Left ventricle myocardium inferior (tissue), 1 donor: ENCODE data around the gene ZNF709. TPM values are rescaled to one million over a fixed set of nuclear protein-coding genes. Genes with fewer than 3 reads are reported as not detected.
A peak's percentile ranks its signal among the peaks of the same experiment; 100 is the strongest.
"Not testable (repeated sequence)": the region's sequence is repeated elsewhere in the genome, so short reads cannot be mapped to it uniquely, and the experiment has no call there.

Experiments
- DNase-seq: peaks from one replicate; pipeline ENCODE4 v3.0.0-alpha.2; 2020
- H3K27ac ChIP-seq: fragments of 200-600 bp; replicated peaks from 2 replicates; pipeline ENCODE4 v1.8.0; 2021
- H3K27me3 ChIP-seq: fragments of 200-600 bp; 2 replicates; pipeline ENCODE4 v1.8.0; 2021; ENCODE audit warnings: low read depth
- H3K36me3 ChIP-seq: fragments of 200-600 bp; 2 replicates; pipeline ENCODE4 v1.8.0; 2021
- H3K4me1 ChIP-seq: fragments of 200-600 bp; 2 replicates; pipeline ENCODE4 v1.8.0; 2021
- H3K4me3 ChIP-seq: fragments of 200-600 bp; 2 replicates; pipeline ENCODE4 v1.8.0; 2021; ENCODE audit warnings: mild to moderate bottlenecking, moderate library complexity
- H3K9me3 ChIP-seq: fragments of 200-600 bp; replicated peaks from 2 replicates; pipeline ENCODE4 v1.8.0; 2021
- intact Hi-C: fragments of 100-400 bp; cut with micrococcal nuclease; formaldehyde crosslinking; loops from one replicate; pipeline ENCODE4 v1.11.0; 2022
- total RNA-seq: library from RNA; stranded (reverse); fragmentation: NEBNext Ultra II Directional; extraction: Animal tissue kit (Norgen Biotek cat#: 25700); gene quantifications from one replicate; pipeline ENCODE4 v1.2.1, GENCODE V29; 2021
- TF ChIP-seq, protein P1 (sequence below): fragments of 200-600 bp; IDR thresholded peaks from 2 replicates; pipeline ENCODE4 v1.8.0; 2021; ENCODE audit warnings: antibody characterized with exemption, mild to moderate bottlenecking, borderline replicate concordance
- donor health status: DM: no; HTN: yes; CAD: no; lungs with severe emphysema.

ZNF709 gene
- total RNA-seq, 1 donor from 2014 or later: 1.1 TPM

DNA sequence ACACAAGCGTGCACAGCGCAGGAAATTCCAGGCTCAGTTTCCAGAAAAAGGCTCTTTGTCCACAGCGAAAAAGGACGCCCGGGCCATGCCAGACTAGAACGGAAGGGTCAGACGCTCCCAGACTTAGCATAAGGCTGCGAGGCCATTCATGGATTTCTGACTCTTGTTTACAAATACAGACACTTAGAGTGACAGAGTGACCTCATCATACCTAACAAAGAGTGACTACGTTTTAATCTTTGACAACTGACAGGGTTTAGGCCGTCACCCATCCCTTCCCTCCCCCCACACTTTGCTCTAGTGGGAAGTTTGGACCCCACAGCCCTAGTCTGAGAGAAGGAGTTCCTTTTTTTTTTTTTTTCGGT is 418 bp upstream of the ZNF709 start:
- Histone ChIP-seq H3K4me3 (peak overlapping the region; percentile 84), H3K27me3 (no peaks in the 10 kb centered on the region)

DNA sequence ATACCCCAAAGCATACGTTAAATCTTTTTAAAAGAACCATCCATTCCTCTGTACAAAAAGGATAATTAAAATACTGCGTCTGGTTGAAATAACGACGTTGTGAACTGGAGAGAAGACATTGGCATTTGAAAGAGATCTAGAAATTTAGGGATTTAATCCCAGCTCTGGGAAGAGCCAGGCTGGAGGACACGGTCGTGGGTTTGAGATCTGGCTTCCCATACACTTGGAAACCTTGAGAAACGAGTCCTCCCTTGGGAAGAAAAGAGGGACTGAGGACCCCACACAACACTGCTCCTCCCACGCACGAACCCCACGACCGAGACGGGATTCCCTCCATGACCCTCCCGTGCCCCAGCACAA is 625 bp downstream of the ZNF709 start:
- TF ChIP-seq, protein P1, sequence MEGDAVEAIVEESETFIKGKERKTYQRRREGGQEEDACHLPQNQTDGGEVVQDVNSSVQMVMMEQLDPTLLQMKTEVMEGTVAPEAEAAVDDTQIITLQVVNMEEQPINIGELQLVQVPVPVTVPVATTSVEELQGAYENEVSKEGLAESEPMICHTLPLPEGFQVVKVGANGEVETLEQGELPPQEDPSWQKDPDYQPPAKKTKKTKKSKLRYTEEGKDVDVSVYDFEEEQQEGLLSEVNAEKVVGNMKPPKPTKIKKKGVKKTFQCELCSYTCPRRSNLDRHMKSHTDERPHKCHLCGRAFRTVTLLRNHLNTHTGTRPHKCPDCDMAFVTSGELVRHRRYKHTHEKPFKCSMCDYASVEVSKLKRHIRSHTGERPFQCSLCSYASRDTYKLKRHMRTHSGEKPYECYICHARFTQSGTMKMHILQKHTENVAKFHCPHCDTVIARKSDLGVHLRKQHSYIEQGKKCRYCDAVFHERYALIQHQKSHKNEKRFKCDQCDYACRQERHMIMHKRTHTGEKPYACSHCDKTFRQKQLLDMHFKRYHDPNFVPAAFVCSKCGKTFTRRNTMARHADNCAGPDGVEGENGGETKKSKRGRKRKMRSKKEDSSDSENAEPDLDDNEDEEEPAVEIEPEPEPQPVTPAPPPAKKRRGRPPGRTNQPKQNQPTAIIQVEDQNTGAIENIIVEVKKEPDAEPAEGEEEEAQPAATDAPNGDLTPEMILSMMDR: no peak
- no peaks in the 10 kb centered on the region for H3K27me3 ChIP-seq
- peak overlapping the region; percentile 84 for H3K4me3 ChIP-seq
- H3K9me3 ChIP-seq: no peaks in the 10 kb centered on the region
- H3K27ac ChIP-seq: peak overlapping the region; percentile 78
- peaks cover 26% of the 10 kb centered on the region for H3K4me1 ChIP-seq
- intact Hi-C loops: no loop called here
- no peak for DNase-seq
- H3K36me3 ChIP-seq: no peaks in the 10 kb centered on the region

More for the DNA sequence above, 418 bp upstream of the ZNF709 start:
- TF ChIP-seq, protein P1: no peak
- no peak for DNase-seq
- peak overlapping the region; percentile 78 for H3K27ac ChIP-seq
- H3K4me1 ChIP-seq: peaks cover 26% of the 10 kb centered on the region
- intact Hi-C loops: no loop called here
- H3K9me3 ChIP-seq: no peaks in the 10 kb centered on the region
- H3K36me3 ChIP-seq: no peaks in the 10 kb centered on the region

DNA sequence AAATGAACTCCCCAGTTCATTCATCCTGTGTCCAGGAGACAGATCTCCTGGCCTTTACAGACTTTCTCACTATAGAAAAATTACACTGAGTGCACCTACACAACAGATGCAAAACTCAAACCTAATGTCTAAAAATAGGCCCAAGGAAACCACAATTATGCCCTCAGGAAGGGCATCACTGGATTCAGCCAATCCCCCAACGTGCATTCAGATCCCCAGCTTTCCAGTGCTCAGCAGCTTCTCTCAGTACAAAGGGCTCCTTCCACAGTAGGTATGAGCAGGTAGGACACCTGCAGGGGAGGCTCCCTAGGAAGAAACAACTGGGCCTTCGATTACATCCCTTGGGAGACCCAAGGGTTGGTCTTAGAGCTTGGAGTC is 2.1 kb downstream of the ZNF709 start:
- intact Hi-C loops: no loop called here
- Histone ChIP-seq H3K36me3 (no peaks in the 10 kb centered on the region), H3K4me1 (peaks cover 38% of the 10 kb centered on the region), H3K27ac (no peak overlapping the region), H3K4me3 (no peak overlapping the region), H3K9me3 (no peaks in the 10 kb centered on the region), H3K27me3 (no peaks in the 10 kb centered on the region)
- TF ChIP-seq, protein P1: no peak
- DNase-seq: no peak

DNA sequence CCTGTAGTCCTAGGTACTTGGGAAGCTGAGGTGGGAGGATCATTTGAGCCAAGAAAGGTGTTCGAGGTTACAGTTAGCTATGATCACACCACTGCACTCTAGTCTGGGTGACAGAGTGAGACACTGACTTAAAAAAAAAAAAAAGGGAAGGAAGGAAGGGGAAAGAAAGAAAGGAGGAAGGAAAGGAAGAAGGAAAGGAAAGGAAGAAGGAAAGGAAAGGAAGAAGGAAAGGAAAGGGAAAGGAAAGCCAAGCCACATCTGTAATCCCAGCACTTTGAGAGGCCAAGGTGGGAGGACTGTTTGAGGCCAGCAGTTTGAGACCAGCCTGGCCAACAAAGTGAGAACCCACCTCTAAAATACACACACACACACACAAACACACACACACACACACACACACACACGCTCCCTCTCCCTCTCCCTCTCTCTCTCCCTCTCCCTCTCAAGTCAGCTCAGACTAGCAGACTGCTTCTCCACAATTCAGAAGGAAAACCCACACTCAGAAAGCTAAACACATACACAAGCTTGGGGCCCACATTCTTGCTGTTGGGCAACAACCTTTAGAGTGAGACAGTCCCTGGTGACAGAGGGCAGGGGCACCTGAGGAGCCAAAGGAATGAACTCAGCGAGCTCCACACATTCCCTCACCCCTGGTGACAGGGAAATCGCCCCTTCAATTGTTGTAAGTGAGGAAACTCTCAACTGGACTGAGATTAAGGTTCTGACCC is 2.7 kb downstream of the ZNF709 start:
- Histone ChIP-seq H3K36me3 (no peaks in the 10 kb centered on the region), H3K4me3 (no peak overlapping the region), H3K27ac (no peak overlapping the region), H3K4me1 (peaks cover 38% of the 10 kb centered on the region), H3K9me3 (no peaks in the 10 kb centered on the region), H3K27me3 (no peaks in the 10 kb centered on the region)
- DNase-seq: no peak
- TF ChIP-seq, protein P1: no peak
- intact Hi-C loops: no loop called here

DNA sequence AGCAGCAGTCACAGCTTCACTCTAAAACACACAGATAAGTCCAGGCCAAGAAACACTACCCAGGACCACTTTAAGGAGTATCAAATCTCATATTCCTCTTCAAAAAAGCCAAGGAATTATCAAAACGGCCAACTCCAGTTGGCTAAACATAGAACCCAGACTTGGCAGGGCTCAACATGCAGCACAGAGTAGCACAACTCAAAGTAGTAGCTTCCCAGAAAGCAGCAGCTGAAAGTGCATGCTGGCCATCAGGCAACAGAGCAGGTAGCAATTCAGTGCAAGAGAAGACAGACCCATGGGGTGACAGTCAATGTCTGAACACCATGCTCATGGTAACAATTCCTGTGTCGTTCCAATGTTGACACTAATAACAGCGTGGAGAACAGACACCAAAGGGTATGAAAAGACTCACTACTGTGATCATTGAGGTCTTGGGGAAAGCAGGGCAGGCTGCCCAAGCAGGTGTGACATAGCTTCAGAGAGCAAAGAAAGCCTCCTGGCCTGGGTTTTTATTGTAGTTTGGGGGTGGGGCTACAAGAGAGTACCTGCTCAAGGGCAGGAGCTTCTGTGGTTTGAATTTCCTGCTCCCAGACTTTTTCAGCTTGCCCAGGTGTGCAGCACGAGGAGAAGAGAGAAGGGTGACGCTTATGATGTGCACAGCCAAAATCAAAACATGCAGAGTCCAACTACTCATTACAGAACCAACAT is 6.2 kb downstream of the ZNF709 start:
- H3K9me3 ChIP-seq: peaks cover 7% of the 10 kb centered on the region
- H3K4me3 ChIP-seq: no peak overlapping the region
- TF ChIP-seq, protein P1: no peak
- peaks cover 20% of the 10 kb centered on the region for H3K4me1 ChIP-seq
- intact Hi-C loops: no loop called here
- no peak overlapping the region for H3K27ac ChIP-seq
- no peaks in the 10 kb centered on the region for H3K27me3 ChIP-seq
- peaks cover 3% of the 10 kb centered on the region for H3K36me3 ChIP-seq
- no peak for DNase-seq

DNA sequence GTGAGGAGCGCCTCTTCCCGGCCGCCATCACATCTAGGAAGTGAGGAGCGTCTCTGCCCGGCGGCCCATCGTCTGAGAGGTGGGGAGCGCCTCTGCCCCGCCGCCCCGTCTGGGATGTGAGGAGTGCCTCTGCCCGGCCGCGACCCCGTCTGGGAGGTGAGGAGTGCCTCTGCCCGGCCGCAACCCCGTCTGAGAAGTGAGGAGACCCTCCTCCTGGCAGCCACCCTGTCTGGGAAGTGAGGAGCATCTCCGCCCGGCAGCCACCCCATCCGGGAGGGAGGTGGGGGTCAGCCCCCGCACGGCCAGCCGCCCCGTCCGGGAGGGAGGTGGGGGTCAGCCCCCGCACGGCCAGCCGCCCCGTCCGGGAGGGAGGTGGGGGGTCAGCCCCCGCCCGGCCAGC is 17.0 kb downstream of the ZNF709 start:
- peaks cover 93% of the 10 kb centered on the region for H3K9me3 ChIP-seq
- H3K27ac ChIP-seq, DNase-seq, H3K4me1 ChIP-seq, intact Hi-C loops, H3K27me3 ChIP-seq, H3K4me3 ChIP-seq: not testable (repeated sequence)
- H3K36me3 ChIP-seq: peaks cover 62% of the 10 kb centered on the region
